GM23338 (cell line): Measurements from ENCODE around the gene TPK1. TPM values are rescaled to one million over a fixed set of nuclear protein-coding genes. Genes with fewer than 3 reads are reported as not detected.

Experiments
- ATAC-seq: fragments of 200-7000 bp; cut with Tn5 transposase; 3 replicates; pipeline ENCODE4 v1.9.1; 2020
- DNase-seq: peaks from one replicate; pipeline ENCODE4 v3.0.0-alpha.2; 2015; ENCODE audit warnings: low spot score
- H2AFZ ChIP-seq: fragments of 200-600 bp; sonication (generic); 2 replicates; pipeline ENCODE4 v1.8.0; 2016; ENCODE audit warnings: antibody characterized with exemption, mild to moderate bottlenecking, moderate library complexity
- H3F3A ChIP-seq: fragments of 200-600 bp; sonication (generic); replicated peaks from 2 replicates; pipeline ENCODE4 v1.8.0; 2017; ENCODE audit warnings: antibody characterized with exemption, mixed run types, low read depth
- H3K27ac ChIP-seq: fragments of 200-600 bp; sonication (generic); 2 replicates; pipeline ENCODE4 v1.6.1; 2016; ENCODE audit warnings: low read depth
- H3K27me3 ChIP-seq: fragments of 200-600 bp; sonication (generic); 2 replicates; pipeline ENCODE4 v1.8.0; 2016; ENCODE audit warnings: mild to moderate bottlenecking, mixed run types, moderate library complexity; ENCODE audit not compliant: insufficient read depth
- H3K36me3 ChIP-seq: fragments of 200-600 bp; sonication (generic); 2 replicates; pipeline ENCODE4 v1.8.0; 2016; ENCODE audit warnings: mild to moderate bottlenecking; ENCODE audit not compliant: insufficient read depth
- H3K4me1 ChIP-seq: fragments of 200-600 bp; sonication (generic); 2 replicates; pipeline ENCODE4 v1.8.0; 2016; ENCODE audit warnings: mild to moderate bottlenecking, moderate library complexity; ENCODE audit not compliant: insufficient read depth
- H3K4me2 ChIP-seq: fragments of 200-600 bp; sonication (generic); 2 replicates; pipeline ENCODE4 v1.7.1; 2017; ENCODE audit warnings: mixed run types
- H3K4me3 ChIP-seq: fragments of 200-600 bp; sonication (generic); 2 replicates; pipeline ENCODE4 v1.6.1; 2016; ENCODE audit warnings: mixed run types
- H3K79me2 ChIP-seq: fragments of 200-600 bp; sonication (generic); replicated peaks from 2 replicates; pipeline ENCODE4 v1.8.0; 2017; ENCODE audit warnings: mild to moderate bottlenecking; ENCODE audit not compliant: insufficient read depth
- H3K9me2 ChIP-seq: fragments of 200-600 bp; sonication (generic); 2 replicates; pipeline ENCODE4 v1.8.0; 2017; ENCODE audit not compliant: insufficient read depth
- H4K20me1 ChIP-seq: fragments of 200-600 bp; sonication (generic); replicated peaks from 2 replicates; pipeline ENCODE4 v1.8.0; 2017; ENCODE audit warnings: mild to moderate bottlenecking; ENCODE audit not compliant: insufficient read depth
- H3K27ac Mint-ChIP-seq: 2 replicates; pipeline ENCODE4 v1.8.0; 2020; ENCODE audit warnings: inconsistent platforms, mild to moderate bottlenecking, moderate library complexity, mixed read lengths
- H3K27me3 Mint-ChIP-seq: 3 replicates; pipeline ENCODE4 v1.8.0; 2022; ENCODE audit warnings: low read depth, mild to moderate bottlenecking, moderate library complexity, mixed read lengths, inconsistent platforms; ENCODE audit not compliant: insufficient read depth, poor library complexity
- H3K36me3 Mint-ChIP-seq: 3 replicates; pipeline ENCODE4 v1.8.0; 2021; ENCODE audit warnings: low read depth, mild to moderate bottlenecking, inconsistent platforms, moderate library complexity, mixed read lengths
- H3K4me1 Mint-ChIP-seq: 3 replicates; pipeline ENCODE4 v1.8.0; 2020; ENCODE audit warnings: mild to moderate bottlenecking, inconsistent platforms, mixed read lengths
- H3K4me3 Mint-ChIP-seq: 3 replicates; pipeline ENCODE4 v1.8.0; 2021; ENCODE audit warnings: moderate library complexity, mild to moderate bottlenecking, inconsistent platforms, mixed read lengths
- H3K9me3 Mint-ChIP-seq: 3 replicates; pipeline ENCODE4 v1.8.0; 2020; ENCODE audit warnings: moderate library complexity, mild to moderate bottlenecking, inconsistent platforms, mixed read lengths
- EZH2 ChIP-seq: fragments of 200-600 bp; sonication (generic); IDR thresholded peaks from one replicate; pipeline ENCODE4 v1.8.0; 2017; ENCODE audit warnings: antibody characterized with exemption, mild to moderate bottlenecking, low read depth; ENCODE audit not compliant: unreplicated experiment
- JUNB ChIP-seq: IDR thresholded peaks from one replicate; pipeline ENCODE4 v1.6.1; 2016; ENCODE audit warnings: antibody characterized with exemption; ENCODE audit not compliant: unreplicated experiment
- POLR2AphosphoS5 ChIP-seq: IDR thresholded peaks from 2 replicates; pipeline ENCODE4 v1.6.1; 2016; ENCODE audit warnings: antibody characterized with exemption, low read depth
- STAT1 ChIP-seq: IDR thresholded peaks from one replicate; pipeline ENCODE4 v1.6.1; 2016; ENCODE audit warnings: antibody characterized with exemption; ENCODE audit not compliant: unreplicated experiment
- ZNF462 ChIP-seq: fragments of 250-450 bp; sonication (Bioruptor Pico); IDR thresholded peaks from 2 replicates; pipeline ENCODE4 v1.5.0; 2020; ENCODE audit warnings: mild to moderate bottlenecking, moderate library complexity
- polyA plus RNA-seq: library from polyadenylated mRNA; unstranded; fragments of >200 nt; fragmentation: Nextera tagmentation; extraction: Ambion mirVana; gene quantifications from 2 replicates; pipeline ENCODE4 v1.2.1, GENCODE V29; 2016
- total RNA-seq: library from RNA; depleted of rRNA; stranded (reverse); fragments of >200 nt; shearing (Covaris generic); gene quantifications from 2 replicates; pipeline ENCODE4 v1.2.3, GENCODE V29; 2014

TPK1 gene
- total and polyA plus RNA-seq, 2 experiments from 2014 or later, result 2.6 to 2.9 TPM

- TF ChIP-seq ZNF462, result no peak
Observed at GRCh38 chr7:144606261-144606660, 229.6 kb downstream of the TPK1 start (continued).

GRCh38 chr7:144596953-144597352 is 238.9 kb downstream of the TPK1 start:
- Histone ChIP-seq H3K4me1 (no peaks in the 10 kb centered on the region), H2AFZ (no peak overlapping the region), H3K27me3 (no peaks in the 10 kb centered on the region), H4K20me1 (no peaks in the 10 kb centered on the region), H3F3A (no peaks in the 10 kb centered on the region), H3K9me2 (no peaks in the 10 kb centered on the region), H3K27ac (no peak overlapping the region), H3K4me2 (no peak overlapping the region), H3K4me3 (no peak overlapping the region), H3K79me2 (no peaks in the 10 kb centered on the region), H3K36me3 (no peaks in the 10 kb centered on the region)
- Mint-ChIP-seq H3K4me3 (no peak overlapping the region), H3K27ac (no peak overlapping the region), H3K27me3 (no peaks in the 10 kb centered on the region), H3K9me3 (peaks cover 9% of the 10 kb centered on the region), H3K4me1 (no peaks in the 10 kb centered on the region), H3K36me3 (no peaks in the 10 kb centered on the region)
- no peak for TF ChIP-seq EZH2
- DNase-seq, result no peak
- no peak for ATAC-seq

GRCh38 chr7:144594580-144594979 is 241.3 kb downstream of the TPK1 start:
- H3K4me1 Mint-ChIP-seq, result no peaks in the 10 kb centered on the region
- no peaks in the 10 kb centered on the region for H3K27me3 Mint-ChIP-seq
- ATAC-seq, result no peak
- Histone ChIP-seq H3K27ac (no peak overlapping the region), H2AFZ (no peak overlapping the region), H3K27me3 (no peaks in the 10 kb centered on the region), H3K36me3 (no peaks in the 10 kb centered on the region), H3K9me2 (no peaks in the 10 kb centered on the region), H3K4me3 (no peak overlapping the region), H4K20me1 (no peaks in the 10 kb centered on the region), H3K79me2 (no peaks in the 10 kb centered on the region), H3K4me1 (no peaks in the 10 kb centered on the region), H3F3A (no peaks in the 10 kb centered on the region), H3K4me2 (no peak overlapping the region)
- no peak overlapping the region for H3K27ac Mint-ChIP-seq
- no peaks in the 10 kb centered on the region for H3K36me3 Mint-ChIP-seq
- H3K4me3 Mint-ChIP-seq, result no peak overlapping the region
- no peak for DNase-seq
- peaks cover 9% of the 10 kb centered on the region for H3K9me3 Mint-ChIP-seq
- TF ChIP-seq STAT1, result no peak
- TF ChIP-seq POLR2AphosphoS5, result no peak
- no peak for TF ChIP-seq ZNF462
- no peak for TF ChIP-seq JUNB
